Adrenal gland (tissue), 12 donors: ENCODE measurements around the gene ADAMTS18. TPM values are rescaled to one million over a fixed set of nuclear protein-coding genes. Genes with fewer than 3 reads are reported as not detected.

ENCODE experiments used
- DNase-seq, 7 donors: peaks; one replicate each; pipeline ENCODE4 v3.0.0-alpha.2; 2019 to 2020
- H3K27ac ChIP-seq, 5 donors: fragments of 200-600 bp; sonication (generic) in 4 of 5; 1 replicate in 3 of 5; 2 replicates in 2 of 5; pipeline versions ENCODE4 v1.5.1 to v1.8.0; 2016 to 2020; ENCODE audit warnings: mild to moderate bottlenecking in 1 of 5
- H3K27me3 ChIP-seq: fragments of 200-600 bp; 2 replicates; pipeline ENCODE4 v1.8.0; 2021
- H3K36me3 ChIP-seq, 2 donors: fragments of 200-600 bp; replicated peaks in 1 of 2; 1 replicate in 1 of 2; 2 replicates in 1 of 2; pipeline versions ENCODE4 v1.5.1 to v1.8.0; 2018 to 2022
- H3K4me1 ChIP-seq, 2 donors: fragments of 200-600 bp; replicated peaks in 1 of 2; 1 replicate in 1 of 2; 2 replicates in 1 of 2; pipeline versions ENCODE4 v1.5.1 to v1.8.0; 2018 to 2021
- H3K4me3 ChIP-seq, 4 donors: fragments of 200-600 bp; sonication (generic) in 3 of 4; one replicate each; pipeline ENCODE4 v1.5.1; 2016 to 2018
- H3K9me3 ChIP-seq, 3 donors: fragments of 200-600 bp; sonication (generic) in 1 of 3; replicated peaks in 1 of 3; 1 replicate in 2 of 3; 2 replicates in 1 of 3; pipeline versions ENCODE4 v1.5.1 to v1.8.0; 2016 to 2021
- POLR2A ChIP-seq, 2 donors: fragments of 450-650 bp; IDR thresholded peaks; one replicate each; pipeline ENCODE4 v1.6.1; 2017; ENCODE audit warnings: antibody characterized with exemption in 2 of 2, mild to moderate bottlenecking in 2 of 2, moderate library complexity in 1 of 2
- WGBS, 4 donors: extraction: QIAGEN DNeasy Blood & Tissue Kit in 2 of 4; methylation state at CpG; one replicate each; pipeline versions ENCODE4 v1.1.5 to v1.1.7; 2013 to 2017; 5-methylcytosine and 5-hydroxymethylcytosine counted together
- intact Hi-C, 2 donors: fragments of 100-400 bp; cut with DNase I; formaldehyde crosslinking; loops; one replicate each; pipeline versions ENCODE4 v1.14.1 to v1.15.0; 2022 to 2023
- polyA plus RNA-seq, 3 donors: library from polyadenylated mRNA; stranded (reverse); fragments of 200-250 nt in 2 of 3; fragments of 350-450 nt in 1 of 3; fragmentation: Illumina TruSeq in 1 of 3; extraction: RNeasy Lipid Tissue Mini Kit (QIAGEN cat#74804) in 1 of 3; gene quantifications; one replicate each; pipeline ENCODE4 v1.2.3, GENCODE V29; 2013 to 2014
- total RNA-seq, 9 donors: library from RNA; depleted of rRNA in 4 of 9; stranded (reverse); fragments of >200 nt in 4 of 9; fragments of 120-200 nt in 1 of 9; fragmentation: NEBNext Ultra II Directional in 1 of 9; extraction: Animal tissue kit (Norgen Biotek cat#: 25700) in 1 of 9; gene quantifications; one replicate each; pipeline versions ENCODE4 v1.1.0 to v1.2.4, GENCODE V29; 2013 to 2023
- TF ChIP-seq, protein P1 (sequence below), 6 experiments: fragments of 450-650 bp in 4 of 6; fragments of 200-600 bp in 2 of 6; sonication (generic) in 1 of 6; IDR thresholded peaks; 1 replicate in 5 of 6; 2 replicates in 1 of 6; pipeline versions ENCODE4 v1.5.1 to v1.8.0; 2016 to 2021; ENCODE audit warnings: antibody characterized with exemption in 6 of 6, mild to moderate bottlenecking in 2 of 6, moderate library complexity in 1 of 6
- donor health status: healthy with polysubstance abuse.
- donor health status: Bipolar disorder and iron deficiency.
- donor health status: DM: yes; HTN: yes; CAD: no.
- donor health status: DM: no; HTN: no; CAD: no.
- donor health status: DM: no; HTN: no; CAD: no.
- donor health status: DM: yes; HTN: yes; CAD: no.

ADAMTS18 gene
- total and polyA plus RNA-seq, 12 donors, result 0.10 to 0.32 (median 0.11) TPM; not detected in 9

DNA sequence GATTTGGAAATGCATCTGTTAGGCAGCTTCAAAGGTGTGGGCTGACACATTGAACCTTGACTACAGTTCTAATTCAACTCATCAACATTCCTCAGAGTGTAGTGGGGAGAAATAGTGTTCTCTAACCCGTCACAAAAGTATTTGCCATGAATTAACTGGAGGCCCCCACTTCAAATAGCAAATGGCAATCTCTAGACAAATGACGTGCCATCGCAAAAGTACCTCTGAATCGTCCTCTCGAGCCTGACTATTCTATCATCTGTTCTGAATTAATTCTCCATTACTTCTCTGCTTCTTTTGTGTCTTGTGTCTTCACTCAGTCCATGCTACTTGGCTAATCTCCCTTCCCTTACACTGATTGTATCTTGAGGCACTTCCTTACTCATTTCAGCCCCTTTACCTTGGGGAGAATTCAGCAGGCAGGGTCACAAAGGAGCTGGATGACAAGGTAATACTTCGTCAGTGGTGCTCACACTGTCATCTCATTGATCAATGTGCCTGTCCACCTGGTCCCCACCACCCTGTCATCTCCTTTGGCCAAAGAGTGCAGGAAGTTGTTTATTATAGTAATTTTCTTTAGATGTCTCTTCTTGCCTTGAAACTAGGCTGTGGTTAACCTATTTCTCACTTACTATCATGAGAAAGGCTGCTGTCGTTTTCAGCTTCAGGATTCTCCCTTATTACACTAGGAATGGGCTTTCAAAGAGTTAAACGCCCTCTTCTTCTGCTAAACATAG, 127.2 kb downstream of the ADAMTS18 start:
- Histone ChIP-seq H3K27me3 (no peaks in the 10 kb centered on the region), H3K27ac (no peak overlapping the region), H3K36me3 (no peaks in the 10 kb centered on the region), H3K4me3 (no peak overlapping the region), H3K4me1 (no peaks in the 10 kb centered on the region), H3K9me3 (no peaks in the 10 kb centered on the region)
- no peak for DNase-seq
- WGBS, 4 donors, result 47 to 53% (median 48%) methylated on average over 8 of the region's 8 CpGs
- intact Hi-C loops, result no loop called here
- TF ChIP-seq, protein P1, sequence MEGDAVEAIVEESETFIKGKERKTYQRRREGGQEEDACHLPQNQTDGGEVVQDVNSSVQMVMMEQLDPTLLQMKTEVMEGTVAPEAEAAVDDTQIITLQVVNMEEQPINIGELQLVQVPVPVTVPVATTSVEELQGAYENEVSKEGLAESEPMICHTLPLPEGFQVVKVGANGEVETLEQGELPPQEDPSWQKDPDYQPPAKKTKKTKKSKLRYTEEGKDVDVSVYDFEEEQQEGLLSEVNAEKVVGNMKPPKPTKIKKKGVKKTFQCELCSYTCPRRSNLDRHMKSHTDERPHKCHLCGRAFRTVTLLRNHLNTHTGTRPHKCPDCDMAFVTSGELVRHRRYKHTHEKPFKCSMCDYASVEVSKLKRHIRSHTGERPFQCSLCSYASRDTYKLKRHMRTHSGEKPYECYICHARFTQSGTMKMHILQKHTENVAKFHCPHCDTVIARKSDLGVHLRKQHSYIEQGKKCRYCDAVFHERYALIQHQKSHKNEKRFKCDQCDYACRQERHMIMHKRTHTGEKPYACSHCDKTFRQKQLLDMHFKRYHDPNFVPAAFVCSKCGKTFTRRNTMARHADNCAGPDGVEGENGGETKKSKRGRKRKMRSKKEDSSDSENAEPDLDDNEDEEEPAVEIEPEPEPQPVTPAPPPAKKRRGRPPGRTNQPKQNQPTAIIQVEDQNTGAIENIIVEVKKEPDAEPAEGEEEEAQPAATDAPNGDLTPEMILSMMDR (IDR thresholded peaks at IDR 0.05), result no peak

- DNase-seq, result no peak
- H3K36me3 ChIP-seq, result no peaks in the 10 kb centered on the region
- intact Hi-C loops, result no loop called here
- no peak for TF ChIP-seq POLR2A (IDR thresholded peaks at IDR 0.05)
- TF ChIP-seq, protein P1 (IDR thresholded peaks at IDR 0.05), result no peak
- H3K27me3 ChIP-seq, result no peaks in the 10 kb centered on the region
- no peaks in the 10 kb centered on the region for H3K9me3 ChIP-seq
- H3K4me1 ChIP-seq, result no peaks in the 10 kb centered on the region
- H3K27ac ChIP-seq, result no peak overlapping the region
- no peak overlapping the region for H3K4me3 ChIP-seq
- WGBS, 4 donors, result 70 to 79% (median 76%) methylated on average over 3 of the region's 3 CpGs
Measured at GRCh38 chr16:77306075-77306474, 128.8 kb downstream of the ADAMTS18 start.

DNA sequence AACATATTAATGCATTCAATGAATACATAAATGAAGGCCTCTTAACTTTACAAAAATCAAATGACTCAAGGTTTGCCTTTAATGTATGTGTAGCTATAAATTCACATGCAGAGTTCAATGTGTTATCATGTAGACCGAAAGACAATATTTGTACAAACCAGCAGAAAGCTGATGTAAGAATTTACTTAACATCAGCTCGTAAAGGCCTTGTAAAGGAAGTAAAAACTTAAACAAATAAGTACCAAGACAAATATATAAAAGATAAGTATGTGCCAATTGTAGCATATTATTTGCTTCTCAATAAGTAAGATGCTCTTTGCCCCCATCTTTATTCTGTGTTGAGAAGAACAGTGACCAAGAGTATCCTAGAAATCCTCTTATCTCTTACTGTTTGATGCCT, 130.0 kb downstream of the ADAMTS18 start:
- DNase-seq, result no peak
- Histone ChIP-seq H3K36me3 (no peaks in the 10 kb centered on the region), H3K9me3 (no peaks in the 10 kb centered on the region)

GRCh38 chr16:77304134-77304533, 130.7 kb downstream of the ADAMTS18 start:
- intact Hi-C loops, result no loop called here
- Histone ChIP-seq H3K9me3 (no peaks in the 10 kb centered on the region), H3K4me1 (no peaks in the 10 kb centered on the region), H3K4me3 (no peak overlapping the region), H3K27me3 (no peaks in the 10 kb centered on the region), H3K27ac (no peak overlapping the region), H3K36me3 (no peaks in the 10 kb centered on the region)
- TF ChIP-seq, protein P1 (IDR thresholded peaks at IDR 0.05), result no peak
- no peak for TF ChIP-seq POLR2A (IDR thresholded peaks at IDR 0.05)
- DNase-seq, result no peak
- 86 to 98% (median 94%) methylated on average over 2 of the region's 2 CpGs for WGBS, 4 donors

More for the DNA sequence above, 130.0 kb downstream of the ADAMTS18 start:
- no peaks in the 10 kb centered on the region for H3K27me3 ChIP-seq
- no peak overlapping the region for H3K4me3 ChIP-seq
- no peak overlapping the region for H3K27ac ChIP-seq
- 62 to 72% (median 65%) methylated on average over 2 of the region's 2 CpGs for WGBS, 4 donors
- intact Hi-C loops, result no loop called here
- no peaks in the 10 kb centered on the region for H3K4me1 ChIP-seq
- TF ChIP-seq POLR2A (IDR thresholded peaks at IDR 0.05), result no peak
- TF ChIP-seq, protein P1 (IDR thresholded peaks at IDR 0.05), result no peak
